ENCODE measurements around the gene USP40. TPM values are rescaled to one million over a fixed set of nuclear protein-coding genes. Genes with fewer than 3 reads are reported as not detected.

The USP40 gene
- 10 to 100 TPM; 17.4 to 20.6 (median 19.4) TPM for total RNA-seq
- 32.2 TPM for total RNA-seq (2013)

DNA sequence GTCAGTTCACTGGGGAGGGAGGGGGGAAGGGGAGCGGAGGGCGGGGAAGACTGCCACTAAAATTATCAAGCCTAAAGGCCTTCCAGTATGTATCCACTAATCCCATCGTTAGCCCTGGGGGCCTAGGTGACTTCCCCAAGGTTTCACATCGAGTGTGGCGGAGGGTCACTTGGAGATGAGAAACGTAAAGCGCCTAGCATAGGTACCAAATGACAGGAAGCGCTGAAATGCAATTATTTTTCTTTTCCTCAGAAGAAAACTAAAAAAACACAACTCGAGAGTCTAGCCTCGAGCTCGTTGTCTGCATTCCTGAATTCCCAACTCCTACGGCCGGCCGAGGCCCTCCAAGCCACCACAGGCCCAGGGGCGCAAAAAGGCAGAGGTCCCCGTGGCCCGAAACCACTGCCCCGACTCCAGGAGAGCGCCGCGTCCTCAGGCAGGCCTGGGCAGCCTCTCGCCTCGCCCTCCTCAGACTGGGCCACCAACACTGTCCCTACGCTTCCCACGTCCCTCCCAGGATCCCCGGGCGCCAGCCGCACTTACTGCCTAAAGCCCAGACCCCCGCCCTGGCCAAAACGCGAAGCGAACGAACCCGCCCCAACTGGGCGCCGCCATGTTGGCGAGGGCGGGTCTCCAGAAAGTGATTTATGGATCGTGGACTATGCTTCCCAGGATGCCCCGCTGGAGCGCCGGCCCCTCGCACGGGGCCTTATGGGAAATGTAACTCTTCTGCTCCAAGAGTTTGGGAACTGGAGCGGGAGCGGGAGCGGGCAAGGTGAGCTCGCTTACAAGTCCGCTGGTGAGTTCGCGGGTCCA lies at the start of gene USP40:
USP40 (minus strand) TSS at position 642 of the 816 bp plus-strand sequence. CDS start 1,228 bp downstream, outside the sequence.
- H3K4me1 ChIP-seq (ENCODE audit: control insufficient read depth, insufficient read depth, low read length), result peaks cover 3% of the 10 kb centered on the region
- peak; percentile 33 to 71 for DNase-seq
- no peaks in the 10 kb centered on the region for H3K36me3 ChIP-seq (ENCODE audit: control insufficient read depth, insufficient read depth, low read length)
- intact Hi-C loops (cut with micrococcal nuclease), result no loop called here
- H3K36me3 Mint-ChIP-seq, result no peaks in the 10 kb centered on the region
- no peaks in the 10 kb centered on the region for H3K27me3 ChIP-seq (ENCODE audit: control insufficient read depth, insufficient read depth, low read length)
- TF ChIP-seq, protein P1, sequence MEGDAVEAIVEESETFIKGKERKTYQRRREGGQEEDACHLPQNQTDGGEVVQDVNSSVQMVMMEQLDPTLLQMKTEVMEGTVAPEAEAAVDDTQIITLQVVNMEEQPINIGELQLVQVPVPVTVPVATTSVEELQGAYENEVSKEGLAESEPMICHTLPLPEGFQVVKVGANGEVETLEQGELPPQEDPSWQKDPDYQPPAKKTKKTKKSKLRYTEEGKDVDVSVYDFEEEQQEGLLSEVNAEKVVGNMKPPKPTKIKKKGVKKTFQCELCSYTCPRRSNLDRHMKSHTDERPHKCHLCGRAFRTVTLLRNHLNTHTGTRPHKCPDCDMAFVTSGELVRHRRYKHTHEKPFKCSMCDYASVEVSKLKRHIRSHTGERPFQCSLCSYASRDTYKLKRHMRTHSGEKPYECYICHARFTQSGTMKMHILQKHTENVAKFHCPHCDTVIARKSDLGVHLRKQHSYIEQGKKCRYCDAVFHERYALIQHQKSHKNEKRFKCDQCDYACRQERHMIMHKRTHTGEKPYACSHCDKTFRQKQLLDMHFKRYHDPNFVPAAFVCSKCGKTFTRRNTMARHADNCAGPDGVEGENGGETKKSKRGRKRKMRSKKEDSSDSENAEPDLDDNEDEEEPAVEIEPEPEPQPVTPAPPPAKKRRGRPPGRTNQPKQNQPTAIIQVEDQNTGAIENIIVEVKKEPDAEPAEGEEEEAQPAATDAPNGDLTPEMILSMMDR (IDR thresholded peaks at IDR 0.05), result no peak
- H3K4me3 ChIP-seq (ENCODE audit: low read length), result peak within 1 kb of the TSS; percentile 99
- H3K27me3 Mint-ChIP-seq (ENCODE audit: low read depth in 2 of 2), result peaks cover 14 to 18% of the 10 kb centered on the region in 2 donors
- peak; percentile 80 to 81 (median 80) for ATAC-seq
- H3K4me3 Mint-ChIP-seq, result peak within 1 kb of the TSS; percentile 96
- H3K4me1 Mint-ChIP-seq, result peaks cover 9 to 17% of the 10 kb centered on the region in 2 donors
- H3K27ac Mint-ChIP-seq, result peak within 1 kb of the TSS; percentile 86 to 96
- WGBS (ENCODE audit: insufficient coverage), result under 1% methylated on average over 47 of the region's 51 CpGs
- H3K27ac ChIP-seq (ENCODE audit: low read length), result peak within 1 kb of the TSS; percentile 93
- H3K9me3 ChIP-seq (ENCODE audit: control insufficient read depth, insufficient read depth, low read length), result no peaks in the 10 kb centered on the region
- H3K9me3 Mint-ChIP-seq, result no peaks in the 10 kb centered on the region

GRCh38 chr2:233611284-233611683 lies 44.7 kb upstream of the USP40 start:
- peaks cover 35 to 67% of the 10 kb centered on the region in 2 donors for H3K27me3 Mint-ChIP-seq (ENCODE audit: low read depth in 2 of 2)
- TF ChIP-seq, protein P1 (IDR thresholded peaks at IDR 0.05), result no peak
- 83% methylated on average over 4 of the region's 4 CpGs for WGBS (ENCODE audit: insufficient coverage)
- H3K36me3 Mint-ChIP-seq, result peaks cover 26% of the 10 kb centered on the region
- ATAC-seq, result no peak
- no peak overlapping the region for H3K27ac ChIP-seq (ENCODE audit: low read length)
- H3K4me3 ChIP-seq (ENCODE audit: low read length), result no peak overlapping the region
- no peak for DNase-seq
- no peak overlapping the region for H3K4me3 Mint-ChIP-seq
- no peaks in the 10 kb centered on the region for H3K4me1 Mint-ChIP-seq
- H3K36me3 ChIP-seq (ENCODE audit: control insufficient read depth, insufficient read depth, low read length), result no peaks in the 10 kb centered on the region
- H3K27ac Mint-ChIP-seq, result no peak overlapping the region
- intact Hi-C loops (cut with micrococcal nuclease), result no loop called here
- H3K9me3 Mint-ChIP-seq, result peaks cover 8 to 9% of the 10 kb centered on the region in 2 donors
- no peaks in the 10 kb centered on the region for H3K4me1 ChIP-seq (ENCODE audit: control insufficient read depth, insufficient read depth, low read length)
- H3K9me3 ChIP-seq (ENCODE audit: control insufficient read depth, insufficient read depth, low read length), result no peaks in the 10 kb centered on the region
- no peaks in the 10 kb centered on the region for H3K27me3 ChIP-seq (ENCODE audit: control insufficient read depth, insufficient read depth, low read length)

GRCh38 chr2:233605680-233606079 lies 39.1 kb upstream of the USP40 start:
- peaks cover 19 to 39% of the 10 kb centered on the region in 2 donors for H3K27me3 Mint-ChIP-seq (ENCODE audit: low read depth in 2 of 2)
- no peak for ATAC-seq
- peaks cover 0 to 2% of the 10 kb centered on the region in 2 donors for H3K9me3 Mint-ChIP-seq
- H3K27ac Mint-ChIP-seq, result no peak overlapping the region
- 89% methylated on average over 1 of the region's 1 CpG for WGBS (ENCODE audit: insufficient coverage)
- Histone ChIP-seq H3K4me3 (ENCODE audit: low read length) (no peak overlapping the region), H3K4me1 (ENCODE audit: control insufficient read depth, insufficient read depth, low read length) (no peaks in the 10 kb centered on the region), H3K27me3 (ENCODE audit: control insufficient read depth, insufficient read depth, low read length) (no peaks in the 10 kb centered on the region), H3K9me3 (ENCODE audit: control insufficient read depth, insufficient read depth, low read length) (no peaks in the 10 kb centered on the region), H3K36me3 (ENCODE audit: control insufficient read depth, insufficient read depth, low read length) (no peaks in the 10 kb centered on the region), H3K27ac (ENCODE audit: low read length) (no peak overlapping the region)
- H3K36me3 Mint-ChIP-seq, result peaks cover 7% of the 10 kb centered on the region
- no peak for DNase-seq
- H3K4me3 Mint-ChIP-seq, result no peak overlapping the region
- intact Hi-C loops (cut with micrococcal nuclease), result no loop called here
- TF ChIP-seq, protein P1 (IDR thresholded peaks at IDR 0.05), result no peak
- H3K4me1 Mint-ChIP-seq, result no peaks in the 10 kb centered on the region

Measured in natural killer cell (primary cell).